Ishikawa (cell line): ENCODE data around the gene SLC9A4.

ENCODE experiments used
- CEBPB ChIP-seq: IDR thresholded peaks from 2 replicates; pipeline ENCODE4 v1.6.1; 2012
- CREB1 ChIP-seq: IDR thresholded peaks from 2 replicates; pipeline ENCODE4 v1.6.1; 2012; ENCODE audit warnings: low read depth
- EP300 ChIP-seq: IDR thresholded peaks from 2 replicates; pipeline ENCODE4 v1.6.1; 2012; ENCODE audit warnings: borderline replicate concordance
- MAX ChIP-seq: IDR thresholded peaks from 2 replicates; pipeline ENCODE4 v1.6.1; 2012
- NFIC ChIP-seq: IDR thresholded peaks from 2 replicates; pipeline ENCODE4 v1.6.1; 2012
- RAD21 ChIP-seq: IDR thresholded peaks from 2 replicates; pipeline ENCODE4 v1.6.1; 2012; ENCODE audit warnings: low read depth
- REST ChIP-seq: IDR thresholded peaks from 2 replicates; pipeline ENCODE4 v1.6.1; 2012; ENCODE audit warnings: low read depth, mild to moderate bottlenecking
- TAF1 ChIP-seq: IDR thresholded peaks from 2 replicates; pipeline ENCODE4 v1.6.1; 2012; ENCODE audit warnings: low read depth, mild to moderate bottlenecking
- TCF12 ChIP-seq: IDR thresholded peaks from 2 replicates; pipeline ENCODE4 v1.6.1; 2012; ENCODE audit warnings: low read depth
- TEAD4 ChIP-seq: IDR thresholded peaks from 2 replicates; pipeline ENCODE4 v1.6.1; 2012
- USF1 ChIP-seq: IDR thresholded peaks from 2 replicates; pipeline ENCODE4 v1.6.1; 2012
- YY1 ChIP-seq: IDR thresholded peaks from 2 replicates; pipeline ENCODE4 v1.6.1; 2012; ENCODE audit warnings: low read depth

GRCh38 chr2:102438111-102438510 lies 34.9 kb upstream of the SLC9A4 start:
- TF ChIP-seq CEBPB (no peak), MAX (no peak), TEAD4 (no peak), TAF1 (no peak), NFIC (no peak), YY1 (no peak), EP300 (no peak), TCF12 (no peak), RAD21 (no peak), CREB1 (no peak), USF1 (no peak), REST (no peak)
